A549 treated with GW870086 at 1 μM for 4 hours (cell line): ENCODE data around the gene ST8SIA3. TPM values are rescaled to one million over a fixed set of nuclear protein-coding genes. Genes with fewer than 3 reads are reported as not detected.

Experiments
- total RNA-seq: library from RNA; stranded (reverse); fragments of 200-300 nt; extraction: Qiagen RNA extraction; gene quantifications from 5 replicates; pipeline ENCODE4 v1.2.3, GENCODE V29; 2022; ENCODE audit warnings: low read depth

Gene ST8SIA3, protein sequence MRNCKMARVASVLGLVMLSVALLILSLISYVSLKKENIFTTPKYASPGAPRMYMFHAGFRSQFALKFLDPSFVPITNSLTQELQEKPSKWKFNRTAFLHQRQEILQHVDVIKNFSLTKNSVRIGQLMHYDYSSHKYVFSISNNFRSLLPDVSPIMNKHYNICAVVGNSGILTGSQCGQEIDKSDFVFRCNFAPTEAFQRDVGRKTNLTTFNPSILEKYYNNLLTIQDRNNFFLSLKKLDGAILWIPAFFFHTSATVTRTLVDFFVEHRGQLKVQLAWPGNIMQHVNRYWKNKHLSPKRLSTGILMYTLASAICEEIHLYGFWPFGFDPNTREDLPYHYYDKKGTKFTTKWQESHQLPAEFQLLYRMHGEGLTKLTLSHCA
- total RNA-seq: not detected in 5 replicates

GRCh38 chr18:57352271-57352701 is at the start of gene ST8SIA3:
ST8SIA3 (plus strand) TSS chr18:57352557; CDS start chr18:57352847, 290 bp downstream.

Other genes starting within 250 kb of the ST8SIA3 start
- not detected in 5 replicates for gene BOD1L2, start 205.5 kb upstream of the ST8SIA3 start, total RNA-seq
- 0.25 to 0.61 TPM (median 0.34 TPM) in 5 replicates for gene ONECUT2, start 82.8 kb downstream of the ST8SIA3 start, total RNA-seq
- 33.0 to 40.0 TPM (median 37.2 TPM) in 5 replicates for gene FECH, start 234.1 kb downstream of the ST8SIA3 start, total RNA-seq